WTC11 (cell line): ENCODE measurements around the gene CLCN1. TPM values are rescaled to one million over a fixed set of nuclear protein-coding genes. Genes with fewer than 3 reads are reported as not detected.

ENCODE experiments used
- ATAC-seq: fragments of 200-7000 bp; cut with Tn5 transposase; 2 replicates; pipeline ENCODE4 v1.10.0; 2021; ENCODE audit warnings: mild to moderate bottlenecking, moderate library complexity
- CTCF ChIA-PET: fragments of 300-600 bp; sonication (Branson Sonifier 250); formaldehyde crosslinking; loops from one replicate; lab custom pipeline; 2021; ENCODE audit warnings: antibody characterized with exemption; lab: Charles Lee
- POLR2A ChIA-PET: fragments of 350-600 bp; sonication (Branson Sonifier 250); formaldehyde crosslinking; loops from one replicate; lab custom pipeline; 2021; ENCODE audit warnings: antibody characterized with exemption; lab: Charles Lee
- DNase-seq: peaks from one replicate; pipeline ENCODE4 v3.0.0; 2021; ENCODE audit warnings: low spot score
- H3K27ac Mint-ChIP-seq: 2 replicates; pipeline ENCODE4 v1.8.0; 2021; ENCODE audit warnings: mixed read lengths
- H3K27me3 Mint-ChIP-seq: 2 replicates; pipeline ENCODE4 v1.8.0; 2021; ENCODE audit warnings: low read depth, mild to moderate bottlenecking, moderate library complexity, mixed read lengths
- H3K36me3 Mint-ChIP-seq: 2 replicates; pipeline ENCODE4 v1.8.0; 2021; ENCODE audit warnings: mixed read lengths
- H3K4me1 Mint-ChIP-seq: 2 replicates; pipeline ENCODE4 v1.8.0; 2022; ENCODE audit warnings: mixed read lengths
- H3K4me3 Mint-ChIP-seq: 2 replicates; pipeline ENCODE4 v1.8.0; 2021; ENCODE audit warnings: mild to moderate bottlenecking, moderate library complexity, mixed read lengths
- H3K9me3 Mint-ChIP-seq: 2 replicates; pipeline ENCODE4 v1.8.0; 2021; ENCODE audit warnings: mixed read lengths
- CREB1 ChIP-seq: sonication (generic); formaldehyde crosslinking; IDR thresholded peaks from 2 replicates; pipeline ENCODE4 v1.8.0; 2023; ENCODE audit warnings: mild to moderate bottlenecking, missing genetic modification reagents
- CREM ChIP-seq: sonication (generic); formaldehyde crosslinking; IDR thresholded peaks from 2 replicates; pipeline ENCODE4 v1.8.1; 2022; ENCODE audit warnings: mild to moderate bottlenecking, missing genetic modification reagents, moderate library complexity
- CTCF ChIP-seq: fragments of 200-600 bp; IDR thresholded peaks from 2 replicates; pipeline ENCODE4 v1.8.0; 2022; ENCODE audit warnings: antibody characterized with exemption
- NFATC4 ChIP-seq: fragments of 250-450 bp; sonication (Bioruptor Pico); IDR thresholded peaks from 2 replicates; pipeline ENCODE4 v1.9.0; 2021; ENCODE audit warnings: mild to moderate bottlenecking
- NFE2L1 ChIP-seq: sonication (generic); formaldehyde crosslinking; IDR thresholded peaks from 2 replicates; pipeline ENCODE4 v1.8.1; 2023; ENCODE audit warnings: missing genetic modification reagents
- OVOL2 ChIP-seq: fragments of 250-450 bp; sonication (Bioruptor Pico); IDR thresholded peaks from 2 replicates; pipeline ENCODE4 v1.9.0; 2021; ENCODE audit warnings: mild to moderate bottlenecking, borderline replicate concordance
- ZNF138 ChIP-seq: sonication (generic); formaldehyde crosslinking; conservative IDR thresholded peaks from 2 replicates; pipeline ENCODE4 v1.8.1; 2022; ENCODE audit warnings: mild to moderate bottlenecking, moderate library complexity, missing genetic modification reagents
- ZNF232 ChIP-seq: sonication (generic); formaldehyde crosslinking; IDR thresholded peaks from 2 replicates; pipeline ENCODE4 v1.8.0; 2022; ENCODE audit warnings: mild to moderate bottlenecking, missing genetic modification reagents
- ZNF263 ChIP-seq: sonication (generic); formaldehyde crosslinking; IDR thresholded peaks from 2 replicates; pipeline ENCODE4 v1.8.1; 2022; ENCODE audit warnings: low read depth, mild to moderate bottlenecking, moderate library complexity, missing genetic modification reagents
- ZNF281 ChIP-seq: sonication (generic); formaldehyde crosslinking; IDR thresholded peaks from 2 replicates; pipeline ENCODE4 v1.8.0; 2023; ENCODE audit warnings: mild to moderate bottlenecking, missing genetic modification reagents
- ZNF671 ChIP-seq: fragments of 250-450 bp; sonication (Bioruptor Pico); IDR thresholded peaks from 2 replicates; pipeline ENCODE4 v1.8.0; 2021; ENCODE audit warnings: mild to moderate bottlenecking
- total RNA-seq: library from RNA; stranded (reverse); gene quantifications from 3 replicates; pipeline ENCODE4 v1.2.3, GENCODE V29; 2021
- TF ChIP-seq, protein P1 (sequence below): fragments of 250-450 bp; sonication (Bioruptor Pico); IDR thresholded peaks from 2 replicates; pipeline ENCODE4 v1.9.0; 2021; ENCODE audit warnings: moderate library complexity, mild to moderate bottlenecking, inconsistent platforms, borderline replicate concordance
- TF ChIP-seq, protein P2 (sequence below): sonication (generic); formaldehyde crosslinking; IDR thresholded peaks from 2 replicates; pipeline ENCODE4 v1.8.1; 2022; ENCODE audit warnings: mild to moderate bottlenecking, moderate library complexity, missing genetic modification reagents
- TF ChIP-seq, protein P3 (sequence below): fragments of 250-450 bp; sonication (Bioruptor Pico); IDR thresholded peaks from 2 replicates; pipeline ENCODE4 v1.9.0; 2021; ENCODE audit warnings: mild to moderate bottlenecking, borderline replicate concordance

The CLCN1 gene
- total RNA-seq, 1 experiment from 2014 or later = 0.28 TPM

DNA sequence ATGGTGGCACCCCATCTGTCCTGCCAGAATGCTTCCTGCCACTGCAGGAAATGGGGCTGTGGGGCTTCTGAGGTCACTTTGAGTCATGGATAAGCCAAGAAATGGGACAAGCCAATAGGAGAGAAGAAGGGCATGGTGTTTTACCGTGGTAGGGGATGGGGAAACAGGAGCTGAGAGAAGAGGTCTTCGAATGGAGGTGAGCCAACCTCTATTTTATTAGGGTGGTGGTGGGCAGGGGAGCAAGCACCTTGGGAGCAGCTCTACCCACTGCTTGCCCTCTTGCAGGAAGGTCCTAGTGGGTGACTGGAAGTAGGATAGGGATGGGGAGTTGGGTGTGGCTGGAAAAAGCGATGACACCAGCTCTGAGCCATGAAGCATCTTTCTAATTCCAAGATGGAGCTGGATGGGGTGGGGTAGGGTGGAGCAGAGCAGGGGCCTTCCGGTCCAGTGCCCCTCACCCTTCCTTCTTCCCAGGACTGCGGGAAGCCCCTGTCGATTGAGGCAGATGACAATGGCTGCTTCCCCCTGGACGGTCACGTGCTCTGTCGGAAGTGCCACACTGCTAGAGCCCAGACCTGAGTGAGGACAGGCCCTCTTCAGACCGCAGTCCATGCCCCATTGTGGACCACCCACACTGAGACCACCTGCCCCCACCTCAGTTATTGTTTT, 74.3 kb downstream of the CLCN1 start (continued):
- no peak for TF ChIP-seq ZNF263
- no peak for TF ChIP-seq OVOL2 (CRISPR knock-in tag)
- no peak for TF ChIP-seq ZNF671 (CRISPR knock-in tag)
- TF ChIP-seq, protein P1, sequence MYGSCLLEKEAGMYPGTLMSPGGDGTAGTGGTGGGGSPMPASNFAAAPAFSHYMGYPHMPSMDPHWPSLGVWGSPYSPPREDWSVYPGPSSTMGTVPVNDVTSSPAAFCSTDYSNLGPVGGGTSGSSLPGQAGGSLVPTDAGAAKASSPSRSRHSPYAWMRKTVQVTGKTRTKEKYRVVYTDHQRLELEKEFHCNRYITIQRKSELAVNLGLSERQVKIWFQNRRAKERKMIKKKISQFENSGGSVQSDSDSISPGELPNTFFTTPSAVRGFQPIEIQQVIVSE (CRISPR knock-in tag) = no peak
- TF ChIP-seq, protein P2, sequence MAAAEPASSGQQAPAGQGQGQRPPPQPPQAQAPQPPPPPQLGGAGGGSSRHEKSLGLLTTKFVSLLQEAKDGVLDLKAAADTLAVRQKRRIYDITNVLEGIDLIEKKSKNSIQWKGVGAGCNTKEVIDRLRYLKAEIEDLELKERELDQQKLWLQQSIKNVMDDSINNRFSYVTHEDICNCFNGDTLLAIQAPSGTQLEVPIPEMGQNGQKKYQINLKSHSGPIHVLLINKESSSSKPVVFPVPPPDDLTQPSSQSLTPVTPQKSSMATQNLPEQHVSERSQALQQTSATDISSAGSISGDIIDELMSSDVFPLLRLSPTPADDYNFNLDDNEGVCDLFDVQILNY (CRISPR knock-in tag) = no peak
- TF ChIP-seq CREB1 (CRISPR knock-in tag) = 0 out of 2 replicates have a peak, but pooled peaks have one; percentile 48
- TF ChIP-seq NFATC4 (CRISPR knock-in tag) = peak; percentile 14; the same call in 1 of the 2 replicates
- TF ChIP-seq ZNF138 (CRISPR knock-in tag) = no peak
- no peak for TF ChIP-seq ZNF281 (CRISPR knock-in tag)
- no peak for TF ChIP-seq NFE2L1
- TF ChIP-seq CTCF = no peak
- TF ChIP-seq CREM = no peak
- TF ChIP-seq ZNF232 (CRISPR knock-in tag) = no peak

DNA sequence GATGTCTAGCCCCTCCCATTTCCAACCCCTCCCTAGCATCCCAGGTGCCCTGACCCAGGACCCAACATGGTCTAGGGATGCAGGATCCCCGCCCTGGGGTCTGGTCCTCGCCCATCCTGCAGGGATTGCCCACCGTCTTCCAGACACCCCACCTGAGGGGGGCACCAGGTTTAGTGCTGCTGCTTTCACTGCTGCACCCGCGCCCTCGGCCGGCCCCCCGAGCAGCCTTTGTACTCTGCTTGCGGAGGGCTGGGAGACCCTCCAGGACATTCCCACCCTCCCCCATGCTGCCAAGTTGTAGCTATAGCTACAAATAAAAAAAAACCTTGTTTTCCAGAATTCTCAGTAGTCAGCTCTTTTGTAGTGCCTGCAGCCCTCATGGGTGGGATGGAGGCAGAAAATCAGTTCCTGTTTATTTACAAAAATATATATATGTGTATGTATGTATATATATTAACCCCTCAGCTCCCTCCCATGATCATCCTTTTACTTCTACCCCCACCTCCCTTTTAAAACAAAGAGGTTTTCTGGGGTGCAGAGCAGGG, 74.9 kb downstream of the CLCN1 start:
- H3K9me3 Mint-ChIP-seq = no peaks in the 10 kb centered on the region
- 0 out of 2 replicates have a peak, but pooled peaks have one; percentile 4 for TF ChIP-seq NFATC4 (CRISPR knock-in tag)
- TF ChIP-seq, protein P3, sequence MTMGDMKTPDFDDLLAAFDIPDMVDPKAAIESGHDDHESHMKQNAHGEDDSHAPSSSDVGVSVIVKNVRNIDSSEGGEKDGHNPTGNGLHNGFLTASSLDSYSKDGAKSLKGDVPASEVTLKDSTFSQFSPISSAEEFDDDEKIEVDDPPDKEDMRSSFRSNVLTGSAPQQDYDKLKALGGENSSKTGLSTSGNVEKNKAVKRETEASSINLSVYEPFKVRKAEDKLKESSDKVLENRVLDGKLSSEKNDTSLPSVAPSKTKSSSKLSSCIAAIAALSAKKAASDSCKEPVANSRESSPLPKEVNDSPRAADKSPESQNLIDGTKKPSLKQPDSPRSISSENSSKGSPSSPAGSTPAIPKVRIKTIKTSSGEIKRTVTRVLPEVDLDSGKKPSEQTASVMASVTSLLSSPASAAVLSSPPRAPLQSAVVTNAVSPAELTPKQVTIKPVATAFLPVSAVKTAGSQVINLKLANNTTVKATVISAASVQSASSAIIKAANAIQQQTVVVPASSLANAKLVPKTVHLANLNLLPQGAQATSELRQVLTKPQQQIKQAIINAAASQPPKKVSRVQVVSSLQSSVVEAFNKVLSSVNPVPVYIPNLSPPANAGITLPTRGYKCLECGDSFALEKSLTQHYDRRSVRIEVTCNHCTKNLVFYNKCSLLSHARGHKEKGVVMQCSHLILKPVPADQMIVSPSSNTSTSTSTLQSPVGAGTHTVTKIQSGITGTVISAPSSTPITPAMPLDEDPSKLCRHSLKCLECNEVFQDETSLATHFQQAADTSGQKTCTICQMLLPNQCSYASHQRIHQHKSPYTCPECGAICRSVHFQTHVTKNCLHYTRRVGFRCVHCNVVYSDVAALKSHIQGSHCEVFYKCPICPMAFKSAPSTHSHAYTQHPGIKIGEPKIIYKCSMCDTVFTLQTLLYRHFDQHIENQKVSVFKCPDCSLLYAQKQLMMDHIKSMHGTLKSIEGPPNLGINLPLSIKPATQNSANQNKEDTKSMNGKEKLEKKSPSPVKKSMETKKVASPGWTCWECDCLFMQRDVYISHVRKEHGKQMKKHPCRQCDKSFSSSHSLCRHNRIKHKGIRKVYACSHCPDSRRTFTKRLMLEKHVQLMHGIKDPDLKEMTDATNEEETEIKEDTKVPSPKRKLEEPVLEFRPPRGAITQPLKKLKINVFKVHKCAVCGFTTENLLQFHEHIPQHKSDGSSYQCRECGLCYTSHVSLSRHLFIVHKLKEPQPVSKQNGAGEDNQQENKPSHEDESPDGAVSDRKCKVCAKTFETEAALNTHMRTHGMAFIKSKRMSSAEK (CRISPR knock-in tag) = no peak
- POLR2A ChIA-PET = interaction anchor here (0.6 to 7.2 kb wide), 4 partner anchors 9 to 24 kb away, joined by 3 to 62 read pairs (median 7); partner anchors contain the start of gene EPHA1
- peaks cover 9% of the 10 kb centered on the region for H3K4me1 Mint-ChIP-seq
- peaks cover 66% of the 10 kb centered on the region for H3K36me3 Mint-ChIP-seq
- no peak overlapping the region for H3K4me3 Mint-ChIP-seq
- ATAC-seq = no peak
- no peaks in the 10 kb centered on the region for H3K27me3 Mint-ChIP-seq
- no peak for DNase-seq
- H3K27ac Mint-ChIP-seq = no peak overlapping the region
- CTCF ChIA-PET = interaction anchor here (0.7 to 4.4 kb wide), 5 partner anchors 11 to 69 kb away, joined by 3 to 48 read pairs (median 3); partner anchors contain the start of gene EPHA1
